GM23338 (cell line): ENCODE measurements around the gene OCIAD2. TPM values are rescaled to one million over a fixed set of nuclear protein-coding genes. Genes with fewer than 3 reads are reported as not detected.

Experiments used
- ATAC-seq: fragments of 200-7000 bp; cut with Tn5 transposase; 3 replicates; pipeline ENCODE4 v1.9.1; 2020
- DNase-seq: peaks from one replicate; pipeline ENCODE4 v3.0.0-alpha.2; 2015; ENCODE audit warnings: low spot score
- H2AFZ ChIP-seq: fragments of 200-600 bp; sonication (generic); 2 replicates; pipeline ENCODE4 v1.8.0; 2016; ENCODE audit warnings: antibody characterized with exemption, mild to moderate bottlenecking, moderate library complexity
- H3F3A ChIP-seq: fragments of 200-600 bp; sonication (generic); replicated peaks from 2 replicates; pipeline ENCODE4 v1.8.0; 2017; ENCODE audit warnings: antibody characterized with exemption, mixed run types, low read depth
- H3K27ac ChIP-seq: fragments of 200-600 bp; sonication (generic); 2 replicates; pipeline ENCODE4 v1.6.1; 2016; ENCODE audit warnings: low read depth
- H3K27me3 ChIP-seq: fragments of 200-600 bp; sonication (generic); 2 replicates; pipeline ENCODE4 v1.8.0; 2016; ENCODE audit warnings: mild to moderate bottlenecking, mixed run types, moderate library complexity; ENCODE audit not compliant: insufficient read depth
- H3K36me3 ChIP-seq: fragments of 200-600 bp; sonication (generic); 2 replicates; pipeline ENCODE4 v1.8.0; 2016; ENCODE audit warnings: mild to moderate bottlenecking; ENCODE audit not compliant: insufficient read depth
- H3K4me1 ChIP-seq: fragments of 200-600 bp; sonication (generic); 2 replicates; pipeline ENCODE4 v1.8.0; 2016; ENCODE audit warnings: mild to moderate bottlenecking, moderate library complexity; ENCODE audit not compliant: insufficient read depth
- H3K4me2 ChIP-seq: fragments of 200-600 bp; sonication (generic); 2 replicates; pipeline ENCODE4 v1.7.1; 2017; ENCODE audit warnings: mixed run types
- H3K4me3 ChIP-seq: fragments of 200-600 bp; sonication (generic); 2 replicates; pipeline ENCODE4 v1.6.1; 2016; ENCODE audit warnings: mixed run types
- H3K79me2 ChIP-seq: fragments of 200-600 bp; sonication (generic); replicated peaks from 2 replicates; pipeline ENCODE4 v1.8.0; 2017; ENCODE audit warnings: mild to moderate bottlenecking; ENCODE audit not compliant: insufficient read depth
- H3K9me2 ChIP-seq: fragments of 200-600 bp; sonication (generic); 2 replicates; pipeline ENCODE4 v1.8.0; 2017; ENCODE audit not compliant: insufficient read depth
- H4K20me1 ChIP-seq: fragments of 200-600 bp; sonication (generic); replicated peaks from 2 replicates; pipeline ENCODE4 v1.8.0; 2017; ENCODE audit warnings: mild to moderate bottlenecking; ENCODE audit not compliant: insufficient read depth
- H3K27ac Mint-ChIP-seq: 2 replicates; pipeline ENCODE4 v1.8.0; 2020; ENCODE audit warnings: inconsistent platforms, mild to moderate bottlenecking, moderate library complexity, mixed read lengths
- H3K27me3 Mint-ChIP-seq: 3 replicates; pipeline ENCODE4 v1.8.0; 2022; ENCODE audit warnings: low read depth, mild to moderate bottlenecking, moderate library complexity, mixed read lengths, inconsistent platforms; ENCODE audit not compliant: insufficient read depth, poor library complexity
- H3K36me3 Mint-ChIP-seq: 3 replicates; pipeline ENCODE4 v1.8.0; 2021; ENCODE audit warnings: low read depth, mild to moderate bottlenecking, inconsistent platforms, moderate library complexity, mixed read lengths
- H3K4me1 Mint-ChIP-seq: 3 replicates; pipeline ENCODE4 v1.8.0; 2020; ENCODE audit warnings: mild to moderate bottlenecking, inconsistent platforms, mixed read lengths
- H3K4me3 Mint-ChIP-seq: 3 replicates; pipeline ENCODE4 v1.8.0; 2021; ENCODE audit warnings: moderate library complexity, mild to moderate bottlenecking, inconsistent platforms, mixed read lengths
- H3K9me3 Mint-ChIP-seq: 3 replicates; pipeline ENCODE4 v1.8.0; 2020; ENCODE audit warnings: moderate library complexity, mild to moderate bottlenecking, inconsistent platforms, mixed read lengths
- CREB1 ChIP-seq: fragments of 250-450 bp; sonication (Bioruptor Pico); IDR thresholded peaks from 2 replicates; pipeline ENCODE4 v1.5.0; 2020; ENCODE audit warnings: low read depth, mild to moderate bottlenecking, moderate library complexity
- EZH2 ChIP-seq: fragments of 200-600 bp; sonication (generic); IDR thresholded peaks from one replicate; pipeline ENCODE4 v1.8.0; 2017; ENCODE audit warnings: antibody characterized with exemption, mild to moderate bottlenecking, low read depth; ENCODE audit not compliant: unreplicated experiment
- NANOG ChIP-seq: IDR thresholded peaks from 2 replicates; pipeline ENCODE4 v1.6.1; 2016; ENCODE audit warnings: antibody characterized with exemption, borderline replicate concordance
- ZNF331 ChIP-seq: fragments of 250-450 bp; sonication (Bioruptor Pico); IDR thresholded peaks from 2 replicates; pipeline ENCODE4 v1.5.0; 2020; ENCODE audit warnings: low read depth, mild to moderate bottlenecking, moderate library complexity
- polyA plus RNA-seq: library from polyadenylated mRNA; unstranded; fragments of >200 nt; fragmentation: Nextera tagmentation; extraction: Ambion mirVana; gene quantifications from 2 replicates; pipeline ENCODE4 v1.2.1, GENCODE V29; 2016
- small RNA-seq: library from RNA; depleted of rRNA; stranded (forward); fragments of <200 nt; gene quantifications from one replicate; pipeline ENCODE3, GENCODE V24; 2014; ENCODE audit warnings: low replicate concordance
- total RNA-seq: library from RNA; depleted of rRNA; stranded (reverse); fragments of >200 nt; shearing (Covaris generic); gene quantifications from 2 replicates; pipeline ENCODE4 v1.2.3, GENCODE V29; 2014; rRNA removed

The OCIAD2 gene
- total and polyA plus RNA-seq, 2 experiments from 2014 or later: 36.8 to 317 TPM

DNA sequence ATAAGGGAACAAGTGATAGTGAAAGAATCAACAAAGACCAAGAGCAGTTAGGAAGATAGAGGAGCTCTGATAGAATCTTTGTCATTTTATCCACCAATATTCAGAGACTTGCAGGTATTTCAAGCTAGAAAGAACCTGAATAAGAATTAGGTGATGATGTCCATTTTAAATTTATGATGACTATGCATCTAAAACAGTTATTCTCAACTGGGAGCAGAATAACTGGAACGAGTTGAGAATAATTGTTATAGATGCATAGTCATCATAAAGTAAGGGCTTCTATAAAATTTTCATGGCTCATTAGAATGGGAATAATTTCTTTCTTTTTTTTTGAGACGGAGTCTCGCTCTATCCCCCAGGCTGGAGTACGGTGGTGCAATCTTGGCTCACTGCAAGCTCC lies 69.9 kb downstream of the OCIAD2 start:
- Histone ChIP-seq H3K4me1 (no peaks in the 10 kb centered on the region), H3K79me2 (peaks cover 100% of the 10 kb centered on the region), H3K9me2 (no peaks in the 10 kb centered on the region), H3K27me3 (no peaks in the 10 kb centered on the region), H3K27ac (no peak overlapping the region), H2AFZ (no peak overlapping the region), H3K4me2 (no peak overlapping the region), H4K20me1 (peaks cover 37% of the 10 kb centered on the region), H3K36me3 (peaks cover 57% of the 10 kb centered on the region), H3K4me3 (no peak overlapping the region), H3F3A (no peaks in the 10 kb centered on the region)
- Mint-ChIP-seq H3K36me3 (peaks cover 92% of the 10 kb centered on the region), H3K4me1 (peaks cover 8% of the 10 kb centered on the region; the same call in 2 of the 3 replicates), H3K9me3 (no peaks in the 10 kb centered on the region), H3K4me3 (no peak overlapping the region), H3K27me3 (no peaks in the 10 kb centered on the region), H3K27ac (no peak overlapping the region)
- ATAC-seq (no peak), DNase-seq (no peak)
- TF ChIP-seq NANOG (no peak), EZH2 (no peak), CREB1 (CRISPR knock-in tag) (no peak), ZNF331 (no peak)

Small RNAs within 50 kb of the gene (small RNA-seq; reads per million reads assigned to genes)
- gene AC020593.1 (not detected), gene RNU6-158P (not detected)

Other genes starting within 250 kb of the OCIAD2 start
- gene FRYL, start 126.5 kb downstream of the OCIAD2 start, total RNA-seq: 44.6 and 53.3 TPM in 2 replicates
- 24.7 and 30.7 TPM in 2 replicates for gene FRYL, start 126.5 kb downstream of the OCIAD2 start, polyA plus RNA-seq
- 125 and 168 TPM in 2 replicates for gene OCIAD1, start 75.7 kb downstream of the OCIAD2 start, total RNA-seq
- gene OCIAD1, start 75.7 kb downstream of the OCIAD2 start, polyA plus RNA-seq: 166 and 190 TPM in 2 replicates
- not detected in 2 replicates for gene CWH43, start 79.5 kb upstream of the OCIAD2 start, total RNA-seq
- gene CWH43, start 79.5 kb upstream of the OCIAD2 start, polyA plus RNA-seq: not detected in 2 replicates